ENCODE data around the gene CXXC5. TPM values are rescaled to one million over a fixed set of nuclear protein-coding genes. Genes with fewer than 3 reads are reported as not detected.

CXXC5 gene
- total and polyA plus RNA-seq, 2 of the 4 experiments (the other 2 are of a cell fraction), result 24.9 to 35.7 TPM

- TF ChIP-seq RCOR1 (IDR thresholded peaks at IDR 0.05; ENCODE audit: insufficient replicate concordance, low read length), result no peak
- no peak for TF ChIP-seq RFX5 (IDR thresholded peaks at IDR 0.05; ENCODE audit: low read depth, low read length)
These were observed 2.0 kb upstream of the CXXC5 start (continued) for GRCh38 chr5:139646111-139646510.

- Histone ChIP-seq H2BK5ac (ENCODE audit: low read depth, low read length, poor library complexity, severe bottlenecking) (no peak overlapping the region), H2BK20ac (ENCODE audit: low read depth, low read length) (no peak overlapping the region), H3K27ac (ENCODE audit: insufficient read depth, low read length) (no peak overlapping the region), H3K36me3 (ENCODE audit: control insufficient read depth, insufficient read depth, low read length) (no peaks in the 10 kb centered on the region), H4K8ac (ENCODE audit: low read depth in 2 of 2, low read length in 2 of 2) (no peak overlapping the region), H3K4ac (ENCODE audit: low read depth, low read length) (no peak overlapping the region), H3K79me1 (ENCODE audit: low read depth in 1 of 2, low read length in 2 of 2) (peaks cover 9 to 24% of the 10 kb centered on the region in 2 experiments; a peak in 3 of 4 replicates), H4K91ac (ENCODE audit: insufficient read depth, low read depth, low read length) (no peak overlapping the region), H3K27me3 (ENCODE audit: control insufficient read depth, insufficient read depth, low read length) (peaks cover 4% of the 10 kb centered on the region; the same call in 1 of the 2 replicates), H2BK15ac (ENCODE audit: low read depth, low read length) (no peak overlapping the region), H3K18ac (ENCODE audit: low read depth, low read length) (no peak overlapping the region), H3K4me1 (ENCODE audit: control insufficient read depth, insufficient read depth, low read length) (peaks cover 11% of the 10 kb centered on the region), H3K14ac (replicated peaks; ENCODE audit: low read depth, low read length) (no peak overlapping the region), H3K9me1 (ENCODE audit: insufficient read depth, low read length) (peaks cover 9% of the 10 kb centered on the region), H3K23ac (ENCODE audit: low read depth, low read length) (no peak overlapping the region), H4K20me1 (ENCODE audit: insufficient read depth, low read length) (peaks cover 12% of the 10 kb centered on the region), H3K56ac (ENCODE audit: extremely low read depth, insufficient read depth, low read length) (no peak overlapping the region), H2AK9ac (replicated peaks; ENCODE audit: low read depth, low read length, poor library complexity) (no peak overlapping the region), H3K4me2 (ENCODE audit: low read depth, low read length) (no peak overlapping the region), H3K9ac (ENCODE audit: low read depth, low read length) (no peak overlapping the region), H3K4me3 (ENCODE audit: insufficient read depth, low read depth, low read length) (no peak overlapping the region), H2AFZ (replicated peaks; ENCODE audit: low read length, poor library complexity) (no peak overlapping the region), H2BK120ac (ENCODE audit: low read depth, low read length) (no peak overlapping the region), H2AK5ac (ENCODE audit: low read depth, low read length) (no peak overlapping the region), H4K5ac (ENCODE audit: low read depth, low read length) (no peak overlapping the region), H3K9me3 (ENCODE audit: control insufficient read depth, insufficient read depth, low read length) (no peaks in the 10 kb centered on the region)
- in situ Hi-C loops (cut with MboI; ENCODE audit: low sequenced_read_pairs), result loop anchor here (25.0 kb wide), 1 partner anchor 465 kb away; the partner anchor contains the start of gene PURA
- BruUV-seq (replicated peaks), result no TSS peak
- intact Hi-C loops (cut with micrococcal nuclease), result no loop called here
- TF ChIP-seq RAD21 (IDR thresholded peaks at IDR 0.05; ENCODE audit: low read length) (no peak), RCOR1 (IDR thresholded peaks at IDR 0.05; ENCODE audit: insufficient replicate concordance, low read length) (no peak), SMC3 (IDR thresholded peaks at IDR 0.05; ENCODE audit: low read depth, low read length) (no peak), MAZ (IDR thresholded peaks at IDR 0.05; ENCODE audit: borderline replicate concordance, low read depth, low read length) (no peak), CHD1 (IDR thresholded peaks at IDR 0.05; ENCODE audit: low read depth, low read length) (no peak), MXI1 (IDR thresholded peaks at IDR 0.05; ENCODE audit: borderline replicate concordance, low read depth, low read length) (no peak), ELK1 (IDR thresholded peaks at IDR 0.05; ENCODE audit: borderline replicate concordance, low read depth, low read length) (no peak), NFE2L2 (IDR thresholded peaks at IDR 0.05; ENCODE audit: low read depth, low read length) (no peak), RFX5 (IDR thresholded peaks at IDR 0.05; ENCODE audit: low read depth, low read length) (no peak), POLR2A (IDR thresholded peaks at IDR 0.05; ENCODE audit: low read depth, low read length) (no peak), CEBPB (IDR thresholded peaks at IDR 0.05; ENCODE audit: low read depth, low read length) (no peak)
- dilution Hi-C loops (cut with HindIII; ENCODE audit: low sequenced_read_pairs, unreplicated experiment), result loop anchor here (25.0 kb wide), 1 partner anchor 115 kb away; no protein-coding TSS in a partner anchor
- ATAC-seq (ENCODE audit: low read depth) (no peak), DNase-seq (no peak)
- WGBS, 2 experiments (ENCODE audit: extremely low coverage in 2 of 2, insufficient read length in 1 of 2), result 90% methylated on average over 2 of the region's 25 CpGs; no CpG with 5 or more reads in 1 of the 2 experiments
- ChIA-PET CTCF (interaction anchor here (1.9 kb wide), 1 partner anchor 10 kb away, joined by 12 read pairs; no protein-coding TSS in a partner anchor), POLR2A (ENCODE audit: unreplicated experiment) (no interaction called here)
These were observed 1.1 kb upstream of the CXXC5 start for GRCh38 chr5:139646912-139647505.

Measured in IMR-90 (cell line).